Rectal smooth muscle tissue (tissue), 1 donor: ENCODE data around the gene HASPIN.

ENCODE experiments used
- H3K27ac ChIP-seq: one replicate; pipeline ENCODE4 v1.7.0; 2013; ENCODE audit warnings: low read depth, low read length, inconsistent platforms
- H3K27me3 ChIP-seq: one replicate; pipeline ENCODE4 v1.7.0; 2013; ENCODE audit warnings: low read length; ENCODE audit not compliant: control insufficient read depth, insufficient read depth
- H3K36me3 ChIP-seq: one replicate; pipeline ENCODE4 v1.7.0; 2013; ENCODE audit warnings: low read length; ENCODE audit not compliant: control insufficient read depth, insufficient read depth
- H3K4me1 ChIP-seq: one replicate; pipeline ENCODE4 v1.7.0; 2013; ENCODE audit warnings: low read length; ENCODE audit not compliant: control insufficient read depth, insufficient read depth
- H3K4me3 ChIP-seq: one replicate; pipeline ENCODE4 v1.7.0; 2013; ENCODE audit warnings: low read length
- H3K9ac ChIP-seq: one replicate; pipeline ENCODE4 v1.7.0; 2013; ENCODE audit warnings: low read length

The HASPIN gene

DNA sequence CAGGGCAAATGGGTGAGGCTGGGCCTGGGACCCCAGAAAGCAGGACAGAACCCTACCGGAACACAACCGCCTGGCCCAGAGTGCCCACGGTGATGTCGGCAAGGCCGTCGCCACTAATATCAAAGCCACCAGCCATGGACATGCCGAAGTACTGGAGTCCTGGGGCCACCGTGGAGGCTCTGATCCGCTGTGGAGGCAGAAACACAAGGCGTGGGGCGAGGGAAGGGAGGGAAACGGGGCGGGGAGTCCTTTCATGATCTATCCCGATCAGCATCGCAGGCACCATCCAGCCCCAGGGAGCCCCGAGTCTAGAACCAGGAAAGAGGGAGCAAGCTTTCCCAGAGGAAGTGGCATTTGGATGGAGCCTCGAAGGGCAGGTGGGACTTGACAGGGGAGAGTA is 26.6 kb downstream of the HASPIN start:
- Histone ChIP-seq H3K36me3 (no peaks in the 10 kb centered on the region), H3K4me3 (no peak overlapping the region), H3K9ac (no peak overlapping the region), H3K27ac (no peak overlapping the region), H3K4me1 (no peaks in the 10 kb centered on the region), H3K27me3 (no peaks in the 10 kb centered on the region)

DNA sequence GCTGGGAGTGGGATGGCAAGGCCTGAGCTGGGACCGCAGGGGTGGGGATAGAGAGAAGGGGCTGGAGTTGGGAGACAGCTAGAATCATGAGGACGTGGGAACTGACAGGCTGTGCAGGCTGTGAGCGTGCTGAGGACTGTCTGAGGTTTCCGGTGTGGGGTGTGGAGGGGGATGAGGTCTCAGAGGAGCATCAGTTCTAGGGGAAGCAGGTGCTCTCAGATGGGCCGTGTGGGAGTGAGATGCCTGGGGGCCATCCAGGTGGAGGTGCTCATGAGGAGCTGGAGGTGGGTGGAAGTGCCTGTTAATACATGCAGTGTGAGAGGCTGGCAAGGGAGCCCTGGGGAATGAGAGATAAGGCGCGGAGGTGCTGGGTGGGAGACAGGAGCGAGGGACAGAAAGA is 27.2 kb downstream of the HASPIN start:
- Histone ChIP-seq H3K27ac (no peak overlapping the region), H3K9ac (no peak overlapping the region), H3K27me3 (no peaks in the 10 kb centered on the region), H3K4me3 (no peak overlapping the region), H3K4me1 (no peaks in the 10 kb centered on the region), H3K36me3 (no peaks in the 10 kb centered on the region)

DNA sequence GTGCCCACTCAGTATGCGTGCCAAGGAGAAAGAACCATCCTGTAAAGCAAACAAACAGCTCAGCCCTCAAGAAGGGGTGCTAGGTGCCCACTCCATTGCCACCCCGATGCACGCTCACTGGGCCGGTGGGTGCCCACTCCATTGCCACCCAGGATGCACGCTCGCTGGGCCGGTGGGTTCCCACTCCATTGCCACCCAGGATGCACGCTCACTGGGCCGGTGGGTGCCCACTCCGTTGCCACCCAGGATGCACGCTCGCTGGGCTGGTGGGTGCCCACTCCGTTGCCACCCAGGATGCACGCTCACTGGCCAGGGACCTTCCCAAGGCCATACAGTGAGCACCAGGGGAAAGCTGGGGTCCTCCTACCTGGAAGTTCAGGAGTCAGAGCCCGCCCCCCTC is 28.1 kb downstream of the HASPIN start:
- H3K36me3 ChIP-seq: no peaks in the 10 kb centered on the region
- H3K9ac ChIP-seq: no peak overlapping the region
- no peaks in the 10 kb centered on the region for H3K4me1 ChIP-seq
- H3K4me3 ChIP-seq: no peak overlapping the region
- no peak overlapping the region for H3K27ac ChIP-seq
- H3K27me3 ChIP-seq: no peaks in the 10 kb centered on the region

DNA sequence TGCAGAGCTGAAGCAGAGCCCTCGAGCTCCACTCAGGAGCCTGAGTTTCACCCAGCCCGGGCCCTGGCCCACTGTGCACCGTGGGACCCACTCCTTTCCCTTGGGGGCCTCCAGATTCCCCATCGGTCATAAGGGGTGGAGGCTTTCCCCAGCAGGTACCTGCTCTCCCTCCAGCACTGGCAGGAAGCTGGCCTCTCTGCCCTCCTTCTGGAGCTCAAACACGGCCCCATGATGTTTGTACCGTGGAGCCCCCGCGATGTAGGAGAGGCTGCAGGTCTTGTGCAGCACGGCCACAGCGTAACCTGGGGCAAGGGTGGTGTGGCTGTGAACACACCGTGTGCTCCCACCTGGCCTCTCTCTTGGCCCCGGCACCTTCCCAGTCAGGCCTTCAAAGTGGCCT is 29.9 kb downstream of the HASPIN start:
- no peaks in the 10 kb centered on the region for H3K4me1 ChIP-seq
- H3K36me3 ChIP-seq: no peaks in the 10 kb centered on the region
- H3K27me3 ChIP-seq: no peaks in the 10 kb centered on the region
- no peak overlapping the region for H3K9ac ChIP-seq
- H3K4me3 ChIP-seq: no peak overlapping the region
- no peak overlapping the region for H3K27ac ChIP-seq

DNA sequence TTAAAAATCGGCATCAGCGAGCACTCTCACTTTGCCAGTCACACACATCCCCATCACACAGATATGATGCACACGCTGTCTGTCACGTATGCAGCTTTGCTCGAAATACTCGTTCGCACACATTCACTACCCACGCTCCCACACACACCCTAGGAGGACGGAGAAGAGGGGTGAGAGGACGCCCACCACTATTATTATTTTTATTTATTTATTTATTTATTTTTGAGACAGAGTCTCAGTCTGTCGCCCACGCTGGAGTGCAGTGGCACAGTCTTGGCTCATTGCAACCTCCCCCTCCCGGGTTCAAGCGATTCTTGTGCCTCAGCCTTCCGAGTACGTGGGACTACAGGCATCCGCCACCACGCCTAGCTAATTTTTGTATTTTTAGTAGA is 30.4 kb downstream of the HASPIN start:
- Histone ChIP-seq H3K27me3 (no peaks in the 10 kb centered on the region), H3K36me3 (no peaks in the 10 kb centered on the region), H3K27ac (no peak overlapping the region), H3K9ac (no peak overlapping the region), H3K4me1 (no peaks in the 10 kb centered on the region), H3K4me3 (no peak overlapping the region)

DNA sequence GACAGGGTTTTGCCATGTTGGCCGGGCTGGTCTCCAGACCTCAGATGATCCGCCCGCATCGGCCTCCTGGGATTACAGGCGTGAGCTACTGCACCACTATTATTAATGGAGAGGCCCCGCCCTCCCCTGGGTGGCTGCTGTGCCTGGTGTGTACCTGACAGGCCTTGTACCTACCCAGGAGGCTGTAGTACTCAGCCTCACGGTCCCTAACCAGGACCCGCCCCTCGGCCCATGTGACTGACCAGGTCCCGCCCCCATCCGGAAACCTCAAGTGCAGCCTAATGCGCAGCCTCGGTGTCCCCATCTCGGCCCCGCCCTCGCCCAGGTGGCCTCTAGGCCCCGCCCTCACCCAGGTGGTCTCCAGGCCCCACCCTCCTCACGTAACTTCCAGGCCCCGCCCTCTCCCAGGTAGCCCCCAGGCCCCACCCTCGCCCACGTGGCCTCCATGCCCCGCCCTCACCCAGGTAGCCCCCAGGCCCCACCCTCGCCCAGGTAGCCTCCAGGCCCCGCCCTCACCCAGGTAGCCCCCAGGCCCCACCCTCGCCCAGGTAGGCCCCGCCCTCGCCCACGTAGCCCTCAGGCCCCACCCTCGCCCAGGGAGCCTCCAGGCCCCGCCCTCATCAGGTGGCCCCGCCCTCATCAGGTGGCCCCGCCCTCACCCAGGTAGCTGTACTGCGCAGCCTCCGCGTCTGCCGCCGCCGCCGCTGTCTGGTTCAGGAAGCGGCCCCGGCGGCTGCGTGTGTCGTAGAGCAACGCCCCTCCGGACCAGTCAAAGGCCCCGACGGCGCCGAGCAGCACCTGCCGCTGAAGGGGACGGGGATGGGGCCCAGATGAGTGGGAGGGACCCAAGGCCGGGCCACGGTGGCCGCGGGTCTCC is 31.0 kb downstream of the HASPIN start:
- Histone ChIP-seq H3K9ac (no peak overlapping the region), H3K27me3 (no peaks in the 10 kb centered on the region), H3K36me3 (no peaks in the 10 kb centered on the region), H3K4me3 (peak overlapping the region; percentile 53), H3K4me1 (no peaks in the 10 kb centered on the region), H3K27ac (no peak overlapping the region)

DNA sequence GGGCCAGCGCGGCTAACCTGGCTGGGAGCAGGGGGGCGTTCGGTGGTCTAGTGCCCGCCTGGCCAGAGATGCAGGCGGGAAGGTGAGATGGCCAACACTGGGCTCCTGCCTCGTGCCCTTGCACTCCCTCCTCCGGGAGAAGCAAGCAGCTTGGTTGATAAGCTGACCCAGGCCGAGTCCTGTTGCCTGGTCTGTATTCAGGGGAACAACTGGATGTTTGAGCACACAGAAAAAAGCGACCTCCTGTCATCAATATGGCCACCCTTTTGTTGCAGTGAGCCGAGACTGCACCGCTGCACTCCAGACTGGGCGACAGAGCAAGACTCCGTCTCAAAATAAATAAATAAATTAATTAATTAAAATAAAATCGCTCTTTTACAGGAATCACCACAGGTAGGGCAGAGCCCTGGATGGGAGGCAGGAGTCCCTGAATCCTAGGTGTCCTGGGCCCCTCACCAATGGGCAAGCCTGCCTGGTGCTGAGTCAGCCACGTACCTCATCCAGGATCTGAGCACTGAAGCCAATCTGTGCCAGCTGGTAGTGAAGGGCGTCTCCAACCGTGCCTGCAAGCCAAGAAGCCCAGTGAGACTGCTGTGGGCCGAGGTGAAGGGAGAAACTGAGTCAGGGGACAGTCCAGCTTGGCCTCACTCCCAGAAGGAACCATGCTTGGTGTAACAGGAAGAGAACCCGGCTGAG is 31.8 kb downstream of the HASPIN start:
- Histone ChIP-seq H3K27ac (no peak overlapping the region), H3K27me3 (no peaks in the 10 kb centered on the region), H3K4me3 (peak overlapping the region; percentile 53), H3K9ac (no peak overlapping the region), H3K36me3 (no peaks in the 10 kb centered on the region), H3K4me1 (no peaks in the 10 kb centered on the region)

DNA sequence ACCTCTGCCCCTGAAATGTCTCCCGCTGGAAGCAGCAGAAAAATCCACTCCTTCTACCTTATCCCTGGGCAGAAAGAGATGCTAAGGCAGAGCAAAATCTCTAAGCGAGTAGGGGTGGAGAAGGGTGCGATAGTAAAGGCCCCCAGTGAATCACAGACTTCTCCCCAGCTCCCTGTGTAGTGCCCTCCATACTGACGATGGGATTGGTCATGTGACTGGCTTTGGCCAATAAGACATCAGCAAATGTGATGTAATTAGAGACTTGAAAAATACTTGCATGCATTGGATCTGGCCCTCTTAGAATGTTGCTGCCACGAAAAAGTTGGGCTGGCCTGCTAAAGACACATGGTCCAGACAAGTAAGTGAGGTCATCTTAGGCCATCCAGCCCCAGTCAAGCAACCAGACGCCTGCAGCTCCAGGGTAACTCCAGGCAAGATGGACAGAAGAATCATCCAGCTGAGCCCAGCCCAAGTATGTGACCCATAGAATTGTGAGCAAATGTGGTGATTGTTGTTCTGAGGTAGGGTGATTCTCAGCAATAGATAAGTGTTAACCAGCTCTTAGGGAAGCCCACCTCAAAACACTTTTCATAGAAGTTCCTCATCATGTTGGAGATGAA is 36.0 kb downstream of the HASPIN start:
- no peak overlapping the region for H3K27ac ChIP-seq
- no peaks in the 10 kb centered on the region for H3K27me3 ChIP-seq
- H3K4me1 ChIP-seq: no peaks in the 10 kb centered on the region
- no peak overlapping the region for H3K4me3 ChIP-seq
- H3K36me3 ChIP-seq: no peaks in the 10 kb centered on the region
- H3K9ac ChIP-seq: no peak overlapping the region

DNA sequence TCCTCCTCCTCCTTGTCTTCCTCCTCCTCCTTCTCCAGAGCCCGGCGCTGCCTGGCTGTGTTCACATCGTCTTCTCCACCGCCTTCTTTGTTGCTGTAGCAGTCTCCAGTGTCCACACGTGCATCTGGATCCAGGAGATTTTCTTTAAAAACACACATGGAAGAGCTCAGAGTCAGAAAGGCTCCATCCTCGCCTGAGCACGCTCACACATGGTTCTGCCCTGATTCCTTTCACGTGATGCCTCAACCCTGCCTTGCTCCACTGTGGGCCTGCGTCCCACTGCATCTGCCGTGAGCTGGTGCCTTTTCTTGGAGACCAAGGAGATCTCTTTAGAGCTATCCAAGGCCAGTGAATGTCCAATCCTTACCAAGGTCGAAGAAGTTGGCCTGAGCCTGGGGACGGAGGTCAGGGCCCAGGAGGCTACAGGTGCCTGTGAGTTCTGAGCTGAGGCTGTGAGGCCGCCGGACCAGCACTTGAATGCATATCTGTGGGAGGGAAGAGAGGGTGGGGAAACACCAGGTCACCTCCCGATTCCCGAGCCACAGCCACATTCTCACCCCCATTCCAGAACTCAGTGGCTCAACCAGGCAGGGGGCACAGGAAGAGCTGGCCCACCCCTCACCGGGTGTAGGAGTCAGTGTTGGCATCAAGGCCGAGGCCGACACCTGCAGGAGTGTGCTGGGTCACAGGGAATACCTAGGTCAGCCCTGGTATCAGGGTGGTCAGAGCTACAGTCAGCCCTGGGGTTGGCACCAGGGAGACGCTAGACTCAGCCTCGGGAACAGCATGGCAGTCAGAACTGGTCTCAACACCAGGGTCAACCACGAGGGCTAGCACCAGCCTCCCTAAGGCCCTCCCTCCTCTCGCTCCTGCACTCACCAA is 37.6 kb downstream of the HASPIN start:
- Histone ChIP-seq H3K27me3 (no peaks in the 10 kb centered on the region), H3K36me3 (no peaks in the 10 kb centered on the region), H3K4me1 (no peaks in the 10 kb centered on the region), H3K9ac (no peak overlapping the region), H3K27ac (no peak overlapping the region), H3K4me3 (no peak overlapping the region)

DNA sequence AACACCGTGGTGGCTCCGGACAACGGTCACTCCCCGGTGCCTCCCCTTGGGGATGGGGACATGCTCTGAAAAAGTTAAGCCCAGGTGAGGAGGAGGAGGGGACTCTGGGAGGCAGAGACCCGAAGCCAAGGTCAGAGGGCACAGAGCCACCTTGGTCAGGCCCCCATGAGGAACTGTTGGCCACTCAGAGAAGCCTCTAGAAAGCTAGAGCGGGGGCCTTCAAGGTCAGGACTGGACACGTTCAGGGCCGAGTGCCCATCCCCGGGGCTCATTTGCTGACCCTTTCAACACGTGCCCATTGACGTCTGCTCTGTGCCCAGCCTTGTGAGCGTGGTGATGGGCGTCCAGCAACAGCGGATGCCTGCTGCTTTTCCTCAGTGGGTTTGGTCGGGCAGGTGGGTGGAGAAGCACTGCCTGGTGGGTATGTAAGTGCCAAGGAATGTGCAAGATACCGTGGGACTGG is 38.2 kb downstream of the HASPIN start:
- Histone ChIP-seq H3K4me3 (no peak overlapping the region), H3K4me1 (no peaks in the 10 kb centered on the region), H3K27ac (no peak overlapping the region)

DNA sequence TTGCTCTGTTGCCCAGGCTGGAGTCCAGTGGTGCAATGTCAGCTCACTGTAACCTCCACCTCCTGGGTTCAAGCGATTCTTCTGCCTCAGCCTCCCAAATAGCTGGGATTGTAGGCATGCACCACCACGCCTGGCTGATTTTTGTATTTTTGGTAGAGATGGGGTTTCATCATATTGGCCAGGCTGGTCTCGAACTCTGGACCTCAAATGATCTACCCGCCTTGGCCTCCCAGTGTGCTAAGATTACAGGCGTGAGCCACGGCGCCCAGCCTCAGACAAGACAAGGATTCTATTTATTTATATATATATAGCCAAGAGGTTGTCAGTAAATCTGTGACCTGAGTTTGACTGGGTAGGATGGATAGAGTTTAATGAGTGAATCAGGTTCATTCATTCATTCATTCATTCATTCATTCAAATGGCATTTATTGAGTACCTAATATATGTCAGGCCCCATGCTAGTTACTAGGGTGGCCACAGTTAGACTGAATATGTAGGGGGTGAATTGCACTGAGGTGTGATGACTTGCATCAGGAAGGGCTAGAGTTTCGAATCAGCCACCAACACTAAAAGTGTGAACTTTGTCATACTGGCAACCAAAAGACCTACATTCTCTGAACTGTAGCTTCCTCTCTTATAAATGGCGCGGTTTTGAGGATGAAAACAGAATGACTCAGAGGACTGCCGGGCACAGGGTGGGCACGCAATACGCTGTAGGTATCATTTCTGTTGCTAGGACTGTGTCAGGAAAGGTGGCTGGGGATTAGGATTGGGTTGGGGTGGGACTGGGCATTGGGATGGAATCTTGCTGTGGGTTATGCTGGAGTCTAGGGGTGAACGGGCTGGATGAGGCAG is 39.4 kb downstream of the HASPIN start:
- Histone ChIP-seq H3K36me3 (no peaks in the 10 kb centered on the region), H3K9ac (no peak overlapping the region), H3K27me3 (no peaks in the 10 kb centered on the region), H3K4me3 (no peak overlapping the region), H3K27ac (no peak overlapping the region), H3K4me1 (no peaks in the 10 kb centered on the region)

More for the DNA sequence above, 38.2 kb downstream of the HASPIN start:
- Histone ChIP-seq H3K9ac (no peak overlapping the region), H3K27me3 (no peaks in the 10 kb centered on the region), H3K36me3 (no peaks in the 10 kb centered on the region)
